Left lobe of liver (tissue), 2 donors: ENCODE data around the gene MRGPRF. TPM values are rescaled to one million over a fixed set of nuclear protein-coding genes. Genes with fewer than 3 reads are reported as not detected.

Experiments used
- ATAC-seq: fragments of 200-7000 bp; cut with Tn5 transposase; one replicate; pipeline ENCODE4 v1.9.1; 2020; ENCODE audit warnings: mild to moderate bottlenecking, moderate library complexity
- DNase-seq: peaks from one replicate; pipeline ENCODE4 v3.0.0-alpha.2; 2020; ENCODE audit warnings: low spot score
- total RNA-seq: library from RNA; stranded (reverse); gene quantifications from one replicate; pipeline ENCODE4 v1.2.1, GENCODE V29; 2021
- donor health status: DM: no; HTN: no; CAD: no; lungs with moderate emphysema.
- donor health status: DM: no; HTN: yes; CAD: no.

MRGPRF gene, protein sequence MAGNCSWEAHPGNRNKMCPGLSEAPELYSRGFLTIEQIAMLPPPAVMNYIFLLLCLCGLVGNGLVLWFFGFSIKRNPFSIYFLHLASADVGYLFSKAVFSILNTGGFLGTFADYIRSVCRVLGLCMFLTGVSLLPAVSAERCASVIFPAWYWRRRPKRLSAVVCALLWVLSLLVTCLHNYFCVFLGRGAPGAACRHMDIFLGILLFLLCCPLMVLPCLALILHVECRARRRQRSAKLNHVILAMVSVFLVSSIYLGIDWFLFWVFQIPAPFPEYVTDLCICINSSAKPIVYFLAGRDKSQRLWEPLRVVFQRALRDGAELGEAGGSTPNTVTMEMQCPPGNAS
- 3.4 TPM for total RNA-seq

DNA sequence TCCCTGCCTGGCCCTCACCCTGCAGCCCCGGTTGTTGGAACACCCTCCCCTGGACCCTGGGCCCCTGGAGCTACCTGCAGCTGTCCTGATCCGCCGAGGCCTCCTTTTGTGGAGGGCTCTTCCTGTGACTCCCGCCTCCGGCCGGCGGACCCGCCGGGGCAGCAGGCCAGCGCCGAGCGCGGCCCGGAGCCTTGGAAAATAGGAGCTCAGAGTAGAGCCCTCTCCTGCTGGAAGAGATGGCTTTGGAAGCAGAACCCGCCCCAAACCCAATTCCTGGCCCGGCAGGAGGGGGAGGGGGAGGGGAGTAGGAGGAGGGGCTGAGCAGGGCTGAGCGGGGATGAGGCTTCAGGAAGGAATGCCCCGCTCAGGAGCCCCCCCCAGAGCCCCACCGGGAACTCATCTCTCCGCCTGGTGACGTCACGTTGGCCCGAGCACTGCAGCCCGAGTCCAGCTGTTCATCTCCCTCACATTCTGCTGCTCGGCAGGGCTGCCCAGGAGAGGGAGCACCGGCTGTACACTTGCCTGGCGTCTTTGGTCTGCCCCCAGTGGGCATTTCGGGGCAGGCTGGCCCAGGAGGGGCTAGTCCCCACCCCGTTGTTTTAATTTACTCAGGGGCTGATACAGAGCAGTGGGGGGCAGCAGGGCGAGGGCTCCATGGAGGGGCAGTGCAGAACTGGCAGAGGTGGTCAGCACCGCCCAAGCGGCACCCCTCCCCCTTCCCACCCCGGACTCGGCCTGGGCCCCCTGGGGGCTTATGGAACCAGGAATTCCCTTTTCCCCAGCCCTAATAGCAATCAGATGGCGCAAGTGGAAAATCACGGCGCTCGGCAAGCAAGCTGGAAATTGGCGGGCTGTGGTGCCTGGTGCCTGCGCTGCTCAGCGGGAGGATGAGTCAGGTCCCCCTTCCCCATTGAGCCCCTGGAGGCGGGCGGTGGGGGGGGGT, at the start of gene MRGPRF:
Gene MRGPRF, minus strand, starts transcription at position 238 of the 943 bp plus-strand sequence. CDS start 3,345 bp downstream, outside the sequence.
- no peak for DNase-seq
- no peak for ATAC-seq

DNA sequence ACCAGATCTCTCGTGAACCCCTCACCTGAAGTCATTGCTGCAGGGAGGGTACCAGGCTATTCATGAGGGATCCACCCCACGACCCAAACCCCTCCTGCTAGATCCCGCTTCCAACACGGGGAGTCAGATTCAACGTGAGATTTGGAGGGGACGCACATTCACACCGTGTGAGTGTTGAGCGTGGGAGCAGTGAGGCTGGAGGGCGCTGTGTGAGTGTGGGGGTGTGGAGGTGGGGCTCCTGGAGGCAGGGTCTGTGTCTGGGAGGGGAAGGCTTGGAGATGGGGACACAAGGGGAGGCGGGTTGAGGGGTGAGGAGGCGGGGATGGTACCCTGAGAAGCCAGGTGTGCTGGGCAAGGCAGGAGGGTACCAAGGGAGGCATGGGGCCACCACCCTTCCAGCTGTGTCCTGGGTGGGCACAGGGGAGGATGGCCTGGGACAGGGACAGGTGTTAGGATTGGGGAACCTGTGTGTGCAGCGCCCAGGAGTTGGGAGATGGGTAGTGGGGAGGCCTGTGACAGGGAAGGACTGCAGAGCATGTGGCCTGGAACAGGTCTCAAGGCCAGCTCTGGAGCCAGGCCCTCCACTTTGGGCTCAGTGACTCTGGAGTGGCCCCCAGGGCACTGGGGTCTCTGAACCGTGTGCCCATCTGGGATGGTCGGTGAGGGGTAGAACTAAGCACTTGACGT, 49.3 kb upstream of the MRGPRF start:
- DNase-seq (no peak), ATAC-seq (no peak)

DNA sequence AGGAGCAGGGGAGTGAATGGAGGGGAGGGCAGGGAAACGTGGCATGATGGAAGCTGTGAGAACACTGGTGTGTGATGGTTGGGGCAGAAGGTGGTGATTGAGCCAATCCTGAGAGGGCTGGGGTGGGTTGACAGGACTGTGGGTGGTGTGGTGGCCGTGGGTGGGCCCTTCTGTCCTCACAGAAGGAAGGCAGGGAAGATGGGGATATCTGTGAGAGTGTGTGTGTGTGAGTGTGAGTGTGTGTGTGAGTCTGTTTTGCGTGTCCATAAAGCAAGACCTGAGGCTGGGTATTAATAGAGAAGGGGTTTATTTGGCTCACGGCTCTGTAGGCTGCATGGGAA, 48.6 kb upstream of the MRGPRF start:
- DNase-seq (no peak), ATAC-seq (no peak)

DNA sequence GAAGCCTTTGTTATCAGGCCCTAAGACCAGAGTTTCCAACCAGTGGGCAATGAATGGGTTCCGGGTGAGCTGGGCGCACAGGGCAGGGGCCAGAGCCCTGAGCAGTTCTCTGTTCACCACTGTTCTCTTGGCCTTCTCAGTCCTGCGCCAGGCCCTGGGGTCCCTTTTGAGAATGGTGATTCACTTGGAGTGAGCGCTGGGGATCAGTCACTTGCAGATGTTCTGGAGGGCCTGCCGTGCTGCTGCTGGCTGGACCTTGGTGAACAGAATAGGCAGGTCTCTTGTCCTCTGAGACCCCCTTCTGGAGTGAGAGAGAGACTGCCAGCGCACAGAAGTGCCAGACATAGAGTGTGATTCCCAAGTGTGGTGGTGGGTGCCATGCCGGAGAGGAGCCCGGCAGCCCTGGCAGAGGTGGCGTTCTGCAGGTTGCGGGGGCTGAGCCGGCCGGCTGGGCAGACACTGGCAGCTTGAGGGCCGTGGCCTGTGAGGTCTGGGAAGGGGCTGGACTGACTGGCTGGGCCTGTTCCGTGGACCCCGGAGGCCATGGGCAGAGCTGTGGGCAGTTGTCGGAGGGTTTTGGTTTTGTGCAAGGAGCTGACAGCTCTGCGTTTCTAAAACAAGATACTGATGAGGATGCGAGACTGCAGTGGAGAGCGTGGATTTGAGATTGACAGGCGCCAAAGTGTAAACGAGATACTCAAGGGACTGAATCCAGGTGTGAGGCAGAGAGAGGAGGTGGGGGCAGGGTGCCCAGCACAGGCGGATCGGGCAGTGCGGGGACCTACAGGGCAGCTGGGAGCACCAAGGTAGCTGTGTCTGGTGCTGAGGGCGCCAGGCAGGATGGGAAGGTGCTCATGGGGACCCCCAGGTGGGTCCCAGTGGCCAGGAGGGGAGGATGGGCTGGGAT, 48.0 kb upstream of the MRGPRF start:
- DNase-seq (no peak), ATAC-seq (no peak)

DNA sequence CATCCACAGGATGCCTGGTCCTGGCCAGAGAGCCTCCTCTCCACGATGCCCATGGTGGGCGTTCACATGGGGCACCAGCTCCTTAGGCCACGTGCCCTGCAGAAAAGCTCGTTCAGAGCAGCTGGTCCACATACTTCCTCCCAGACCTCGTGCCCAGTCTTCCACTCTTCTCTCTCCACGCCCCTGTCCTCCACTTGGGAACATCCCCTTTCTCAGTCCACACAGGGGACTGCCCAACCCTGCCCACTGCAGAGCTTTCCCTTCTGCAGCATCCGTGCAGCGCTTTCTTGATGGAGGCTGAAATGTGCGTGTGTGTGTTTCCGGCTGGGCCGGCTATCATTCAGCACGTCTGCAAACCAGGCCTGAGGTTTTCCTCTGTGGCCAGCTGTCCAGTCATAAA, 46.9 kb upstream of the MRGPRF start:
- ATAC-seq (no peak), DNase-seq (no peak)

DNA sequence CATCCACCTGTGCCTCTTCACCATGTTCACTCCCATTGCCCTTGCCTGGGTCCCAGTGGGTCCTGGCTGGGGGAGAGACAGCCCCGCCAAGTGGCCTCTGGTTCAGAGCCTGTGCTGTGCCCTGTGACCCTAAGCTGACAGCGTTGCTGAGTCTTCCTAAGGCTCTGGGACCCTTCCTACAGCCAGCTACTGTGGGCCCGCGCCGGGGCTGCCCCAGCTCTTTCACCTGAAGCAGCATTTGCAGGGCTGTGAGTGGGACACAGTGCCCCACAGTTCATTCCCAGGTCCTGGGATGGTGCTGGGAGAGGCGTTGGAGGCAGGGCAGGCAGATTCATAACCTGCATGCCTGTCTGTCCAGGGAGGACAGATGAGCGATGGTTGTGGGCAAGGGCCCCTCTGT, 46.4 kb upstream of the MRGPRF start:
- ATAC-seq (no peak), DNase-seq (no peak)

DNA sequence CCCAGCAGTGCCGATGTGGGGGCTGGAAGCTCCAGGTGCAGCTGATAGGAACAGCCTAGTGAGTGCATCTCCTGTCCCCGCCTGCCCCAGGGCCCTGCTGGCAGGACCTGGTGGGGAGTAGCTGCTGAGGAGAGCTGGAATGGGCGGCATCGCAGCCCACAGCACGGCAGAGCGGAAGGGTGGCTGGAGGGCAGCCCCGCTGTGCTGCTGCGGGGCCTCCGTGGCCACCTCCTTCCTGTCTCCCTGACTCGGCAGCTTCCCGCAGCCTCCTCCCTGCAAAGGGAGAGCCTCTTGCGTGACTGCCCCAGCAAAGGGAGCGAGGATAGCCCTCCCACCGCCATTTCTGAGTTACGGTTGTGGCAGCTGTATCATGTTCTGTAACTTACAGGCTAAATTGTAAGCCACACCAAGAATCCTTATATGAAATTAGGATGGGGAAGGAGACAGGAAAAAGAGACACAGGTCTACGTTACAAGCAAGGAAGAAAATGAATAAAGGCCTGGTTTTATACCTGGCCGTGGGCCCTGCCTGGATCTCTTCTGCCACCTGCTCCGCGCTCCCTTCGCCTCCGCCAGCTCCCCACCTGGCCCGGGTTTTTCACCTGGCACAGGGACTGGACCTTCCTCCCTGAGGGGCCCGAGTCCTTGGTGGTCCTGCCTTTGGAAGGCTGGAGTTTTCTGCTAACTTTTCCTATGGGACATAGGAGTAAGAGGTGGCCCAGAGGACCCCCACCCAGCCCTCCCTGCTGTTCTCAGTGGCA, 45.6 kb upstream of the MRGPRF start:
- DNase-seq (no peak), ATAC-seq (no peak)

DNA sequence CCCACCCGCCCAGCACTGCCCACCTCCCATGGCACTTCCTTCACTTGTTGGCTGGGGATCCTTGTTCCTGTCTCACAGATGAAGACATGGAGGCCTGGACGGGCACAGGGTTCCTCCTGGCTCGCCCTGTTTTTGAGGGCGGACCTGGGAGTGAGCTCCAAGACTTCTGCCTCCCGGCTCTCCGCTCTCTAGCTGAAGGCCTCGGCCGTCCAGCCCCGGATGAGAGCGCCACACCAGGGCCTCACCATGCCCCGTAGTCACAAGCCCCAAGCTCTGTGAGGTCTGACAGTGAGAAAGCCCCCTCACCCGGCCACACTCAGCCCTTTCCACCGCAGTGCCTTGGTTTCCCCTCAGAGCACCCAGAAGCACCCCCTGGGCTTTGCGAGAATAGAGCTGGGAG, 44.8 kb upstream of the MRGPRF start:
- DNase-seq (no peak), ATAC-seq (no peak)

DNA sequence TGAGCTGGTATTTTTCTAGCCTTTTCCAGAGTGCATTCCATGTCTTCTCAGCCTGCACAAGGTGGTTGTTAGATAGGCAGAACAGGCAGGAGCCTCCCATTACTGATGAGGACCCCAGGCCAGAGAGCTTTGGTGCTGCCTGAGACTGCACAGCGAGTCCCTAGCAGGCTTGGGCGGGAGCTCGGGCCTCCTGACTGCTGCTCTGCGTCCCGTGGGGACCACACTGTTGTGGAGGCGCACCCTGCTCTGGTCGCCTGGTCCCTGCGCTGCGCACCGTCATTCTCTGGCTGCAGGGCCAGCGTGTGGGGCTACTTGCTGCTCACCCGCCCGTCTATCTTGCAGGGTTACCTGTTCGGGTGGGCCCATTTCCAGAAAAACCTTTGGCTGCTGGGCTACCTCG, 44.2 kb upstream of the MRGPRF start:
- ATAC-seq (no peak), DNase-seq (no peak)

DNA sequence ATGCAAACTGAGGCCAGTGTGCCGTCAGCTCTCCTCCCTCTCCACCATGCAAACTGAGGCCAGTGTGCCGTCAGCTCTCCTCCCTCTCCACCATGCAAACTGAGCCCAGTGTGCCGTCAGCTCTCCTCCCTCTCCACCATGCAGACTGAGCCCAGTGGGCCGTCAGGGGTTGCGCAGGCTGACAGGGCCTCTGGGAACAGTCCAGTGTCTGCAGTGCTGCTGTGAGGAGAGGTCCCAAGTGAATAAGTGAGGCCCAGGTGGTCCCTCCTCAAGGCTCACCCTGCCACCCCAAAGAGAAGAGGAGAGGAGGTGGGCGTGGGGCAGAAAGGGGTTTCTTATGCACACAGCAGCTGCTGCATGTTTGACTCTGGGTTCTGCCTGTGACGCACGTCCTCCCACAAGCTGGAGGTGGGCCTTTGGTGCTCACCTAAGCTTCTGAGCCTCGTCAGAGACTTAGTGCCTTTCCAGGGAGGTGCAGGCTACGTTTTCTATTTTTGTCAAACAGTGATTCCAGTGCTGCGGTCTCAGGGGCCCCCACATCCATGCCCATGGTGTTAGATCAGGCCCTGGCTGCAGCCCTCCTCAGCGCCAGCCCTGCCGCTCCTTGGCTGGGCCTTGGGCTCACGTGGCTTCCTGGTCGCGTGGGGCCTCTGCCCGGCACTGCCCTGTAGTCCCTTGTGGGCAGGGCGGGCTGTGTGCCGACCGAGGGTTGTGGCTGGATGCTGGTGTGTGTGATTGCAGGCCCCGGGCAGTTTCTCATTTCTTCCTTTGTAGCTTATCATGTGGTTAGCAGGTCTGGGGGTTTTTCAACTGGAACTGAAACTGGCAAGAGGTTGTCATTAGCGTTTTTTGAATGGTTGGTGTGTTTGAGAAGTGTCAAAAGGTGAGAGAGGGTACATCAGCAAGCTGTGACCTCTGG, 42.8 kb upstream of the MRGPRF start:
- DNase-seq = peak; percentile 68
- peak; percentile 57 for ATAC-seq

DNA sequence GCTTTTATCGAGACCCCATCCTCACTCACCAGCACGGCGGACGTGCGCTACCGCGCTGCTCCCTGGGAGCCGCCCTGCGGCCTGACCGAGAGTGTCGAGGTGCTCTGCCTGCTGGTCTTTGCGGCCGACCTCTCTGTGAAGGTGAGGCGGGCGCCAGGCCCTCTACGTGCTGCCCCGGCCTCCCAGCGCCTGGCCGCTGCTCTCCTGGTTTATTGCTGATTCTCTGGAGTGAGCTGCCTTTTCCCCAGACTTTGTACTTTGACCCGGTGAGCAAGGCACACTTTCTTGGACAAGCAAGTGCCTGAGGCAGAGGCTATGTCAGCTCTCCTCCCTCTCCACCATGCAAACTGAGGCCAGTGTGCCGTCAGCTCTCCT, 42.2 kb upstream of the MRGPRF start:
- ATAC-seq = peak; percentile 63
- peak; percentile 90 for DNase-seq

DNA sequence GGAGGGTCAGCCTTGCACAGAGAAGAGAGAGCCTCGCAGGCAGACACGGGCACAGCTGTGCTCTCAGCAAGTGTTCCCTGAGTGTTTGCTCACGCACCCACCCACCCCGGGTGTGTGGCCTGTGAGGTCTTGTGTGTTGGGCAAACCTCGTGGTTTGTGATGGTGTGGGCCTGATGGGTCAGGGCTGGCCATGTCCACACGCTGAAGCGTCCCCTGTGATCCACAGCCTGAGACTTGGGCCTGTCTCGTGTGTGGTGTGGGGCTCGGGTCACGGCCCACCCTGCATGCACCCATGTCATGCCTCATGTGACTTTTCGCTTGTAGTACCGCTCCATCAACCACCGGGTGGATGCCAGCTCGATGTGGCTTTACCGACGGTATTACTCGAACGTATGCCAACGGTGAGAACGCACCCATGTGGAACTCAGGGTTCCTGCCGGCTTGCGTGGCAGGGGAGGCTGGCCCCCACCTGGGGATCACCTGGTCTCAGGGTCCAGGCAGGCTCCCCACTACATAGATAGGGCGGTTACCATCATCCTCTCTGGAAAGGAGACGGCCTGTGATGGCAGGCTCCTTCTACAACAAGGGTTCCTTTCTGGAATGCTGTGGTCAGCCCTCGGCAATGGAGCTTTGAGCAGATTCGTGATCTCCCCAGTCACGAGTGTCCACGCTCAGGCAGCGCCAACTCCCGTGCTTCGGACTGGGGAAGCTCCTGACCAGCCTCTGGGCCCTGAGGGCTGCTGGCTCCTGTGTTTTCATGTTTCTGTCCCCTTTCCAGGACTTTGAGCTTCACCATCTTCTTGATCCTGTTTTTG, 41.6 kb upstream of the MRGPRF start:
- ATAC-seq = peak; percentile 0
- DNase-seq = no peak

DNA sequence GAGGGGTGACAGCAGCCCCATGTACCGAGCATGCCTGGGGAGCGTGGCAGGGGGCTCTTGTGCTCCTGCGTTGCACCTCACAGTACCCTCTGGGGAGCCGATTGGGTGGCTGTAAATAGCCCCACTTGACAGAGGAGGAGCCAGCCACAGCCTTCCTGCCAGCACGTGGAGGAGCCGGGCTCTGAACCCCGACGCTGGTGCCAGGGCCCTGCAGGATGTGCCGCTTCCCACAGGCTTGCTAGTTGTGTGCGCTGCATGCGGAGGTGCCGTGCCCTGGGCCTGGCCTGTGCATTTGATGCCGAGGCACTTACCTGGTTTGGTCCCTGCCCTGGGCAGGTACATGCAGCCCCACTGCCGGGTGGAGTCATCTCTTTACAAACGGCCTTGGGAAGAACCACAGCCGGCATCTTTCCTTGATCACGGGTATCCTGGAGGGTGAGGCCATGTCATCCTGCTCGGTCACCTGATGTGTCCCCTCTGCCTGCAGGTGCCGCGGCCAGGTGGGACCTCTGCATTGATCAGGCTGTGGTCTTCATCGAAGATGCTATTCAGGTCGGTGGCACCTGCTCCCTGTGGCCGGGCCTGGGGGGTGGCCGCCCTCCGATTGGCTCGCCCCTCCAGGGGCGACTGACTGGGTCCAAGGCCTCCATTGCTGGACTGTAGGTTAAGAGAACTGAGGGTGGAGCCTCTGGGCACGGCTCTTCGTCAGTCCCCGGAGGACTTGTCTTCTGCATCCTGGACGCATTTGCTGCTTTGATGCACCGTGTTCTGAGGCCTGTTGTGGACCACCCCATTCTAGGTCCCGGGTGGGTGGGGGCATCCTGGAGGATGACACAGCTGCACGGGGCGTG, 40.7 kb upstream of the MRGPRF start:
- DNase-seq (no peak), ATAC-seq (no peak)

DNA sequence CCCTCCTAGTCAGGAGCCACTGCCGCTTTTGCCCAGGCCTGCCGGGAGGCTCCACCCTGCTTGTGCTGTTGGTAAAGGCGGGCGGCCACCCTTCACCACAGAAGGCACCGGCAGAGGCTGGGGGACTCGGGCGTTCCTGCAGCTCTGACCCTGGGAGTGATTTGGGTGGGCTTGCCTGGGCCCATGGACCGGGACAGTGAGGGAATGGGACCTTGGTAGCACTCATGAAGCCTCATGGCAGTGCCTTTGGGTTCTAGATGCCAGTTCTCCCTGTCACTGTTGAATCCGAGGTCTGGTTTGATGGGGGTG, 40.1 kb upstream of the MRGPRF start:
- ATAC-seq = no peak
- no peak for DNase-seq

DNA sequence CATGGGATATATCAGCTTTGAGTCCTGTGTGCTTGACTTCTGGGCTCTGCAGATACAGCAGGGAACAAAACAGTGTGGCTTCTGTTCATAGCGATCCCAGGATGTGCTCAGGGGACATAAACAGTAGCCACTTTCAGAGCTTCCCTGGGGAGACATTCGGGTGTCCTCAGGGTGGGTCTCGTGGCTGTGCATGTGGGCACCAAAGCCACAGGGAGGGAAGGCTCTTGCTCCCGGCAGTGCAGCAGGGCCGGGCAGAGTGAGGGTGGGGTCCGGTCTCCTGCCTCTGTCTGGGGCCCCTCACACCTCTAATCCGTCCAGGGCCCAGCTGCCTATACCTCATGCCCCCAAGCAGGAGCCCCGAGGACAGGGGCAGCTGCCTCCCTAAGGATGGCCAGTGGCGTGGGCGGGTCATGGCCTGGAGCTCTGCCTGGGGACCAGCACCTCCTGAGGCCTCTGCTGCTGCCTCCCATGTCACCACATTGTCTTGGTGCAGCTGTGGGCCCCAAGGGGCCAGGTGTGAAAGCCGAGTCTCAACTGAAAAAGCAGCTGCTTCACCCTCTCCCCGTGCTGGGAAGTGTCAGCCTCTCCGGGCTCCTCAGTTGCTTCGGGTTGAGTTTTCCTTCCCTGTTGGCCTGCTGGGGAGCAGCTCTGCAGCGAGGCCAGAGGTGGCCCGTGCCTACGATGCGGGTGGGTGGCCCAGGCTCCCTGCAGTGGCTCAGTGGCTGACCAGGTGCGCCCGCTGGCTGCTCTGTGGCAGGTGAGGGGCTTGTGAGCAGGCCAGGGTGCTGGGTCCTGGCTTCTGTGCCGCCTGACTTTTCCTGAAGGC, 39.5 kb upstream of the MRGPRF start:
- DNase-seq = no peak
- no peak for ATAC-seq
